Natural killer cell (primary cell): ENCODE results near the gene PNMA1. TPM values are rescaled to one million over a fixed set of nuclear protein-coding genes. Genes with fewer than 3 reads are reported as not detected.

ENCODE experiments used
- ATAC-seq, 3 donors: fragments of 150-1000 bp in 2 of 3; fragments of 200-7000 bp in 1 of 3; cut with Tn5 transposase; 1 replicate in 1 of 3; 2 replicates in 2 of 3; pipeline ENCODE4 v1.10.0; 2021; ENCODE audit warnings: mild to moderate bottlenecking in 2 of 3, moderate library complexity in 2 of 3
- DNase-seq, 2 donors: peaks; one replicate each; pipeline versions ENCODE4 v3.0.0 to v3.0.0-alpha.2; 2013 to 2021; ENCODE audit warnings: mixed read lengths in 1 of 2
- H3K27ac ChIP-seq: one replicate; pipeline ENCODE4 v1.5.1; 2013; ENCODE audit warnings: mild to moderate bottlenecking, low read length
- H3K27me3 ChIP-seq: one replicate; pipeline ENCODE4 v1.6.1; 2013; ENCODE audit warnings: low read length; ENCODE audit not compliant: control insufficient read depth, insufficient read depth
- H3K36me3 ChIP-seq: one replicate; pipeline ENCODE4 v1.6.1; 2013; ENCODE audit warnings: low read length; ENCODE audit not compliant: control insufficient read depth, insufficient read depth
- H3K4me1 ChIP-seq: one replicate; pipeline ENCODE4 v1.6.1; 2013; ENCODE audit warnings: low read length; ENCODE audit not compliant: control insufficient read depth, insufficient read depth
- H3K4me3 ChIP-seq: one replicate; pipeline ENCODE4 v1.5.1; 2013; ENCODE audit warnings: low read length
- H3K9me3 ChIP-seq: one replicate; pipeline ENCODE4 v1.6.1; 2013; ENCODE audit warnings: low read length; ENCODE audit not compliant: control insufficient read depth, insufficient read depth
- H3K27ac Mint-ChIP-seq, 2 donors: one replicate each; pipeline ENCODE4 v1.8.0; 2022; ENCODE audit warnings: mild to moderate bottlenecking in 2 of 2, mixed read lengths in 2 of 2, moderate library complexity in 1 of 2
- H3K27me3 Mint-ChIP-seq, 2 donors: one replicate each; pipeline ENCODE4 v1.8.0; 2022; ENCODE audit warnings: low read depth in 2 of 2, mixed read lengths in 2 of 2
- H3K36me3 Mint-ChIP-seq: one replicate; pipeline ENCODE4 v1.8.0; 2022; ENCODE audit warnings: mixed read lengths
- H3K4me1 Mint-ChIP-seq, 2 donors: one replicate each; pipeline ENCODE4 v1.8.0; 2022; ENCODE audit warnings: mixed read lengths in 2 of 2
- H3K4me3 Mint-ChIP-seq: one replicate; pipeline ENCODE4 v1.8.0; 2022; ENCODE audit warnings: mild to moderate bottlenecking, moderate library complexity, mixed read lengths
- H3K9me3 Mint-ChIP-seq, 2 donors: one replicate each; pipeline ENCODE4 v1.8.0; 2022; ENCODE audit warnings: mixed read lengths in 2 of 2
- CTCF ChIP-seq: fragments of 200-600 bp; IDR thresholded peaks from one replicate; pipeline ENCODE4 v1.8.0; 2022; ENCODE audit warnings: antibody characterized with exemption
- WGBS: methylation state at CpG from one replicate; pipeline ENCODE4 v1.1.7; 2013; ENCODE audit warnings: missing lambda C conversion rate; ENCODE audit not compliant: insufficient coverage; 5-methylcytosine and 5-hydroxymethylcytosine counted together
- intact Hi-C: fragments of 100-400 bp; cut with micrococcal nuclease; formaldehyde crosslinking; loops from one replicate; pipeline ENCODE4 v1.14.2; 2022
- total RNA-seq, 4 donors: library from RNA; stranded (reverse); fragments of 120-200 nt in 1 of 4; gene quantifications; one replicate each; pipeline versions ENCODE4 v1.2.3 to v1.2.4, GENCODE V29; 2013 to 2022

Gene PNMA1
- total RNA-seq, 3 donors from 2014 or later (not counting 1 experiment from before 2014, with no cell fraction given), result 26.0 to 32.3 (median 28.9) TPM

GRCh38 chr14:73757381-73757780 is 43.2 kb upstream of the PNMA1 start:
- Histone ChIP-seq H3K4me1 (peaks cover 88% of the 10 kb centered on the region), H3K4me3 (no peak overlapping the region), H3K27me3 (no peaks in the 10 kb centered on the region), H3K36me3 (no peaks in the 10 kb centered on the region), H3K9me3 (no peaks in the 10 kb centered on the region), H3K27ac (peak overlapping the region; percentile 80)
- Mint-ChIP-seq H3K4me3 (peak overlapping the region; percentile 70), H3K9me3 (no peaks in the 10 kb centered on the region), H3K36me3 (no peaks in the 10 kb centered on the region), H3K27ac (peak overlapping the region; percentile 92 to 96), H3K4me1 (peaks cover 81 to 92% of the 10 kb centered on the region in 2 donors), H3K27me3 (no peaks in the 10 kb centered on the region)
- no peak for TF ChIP-seq CTCF
- peak in 1 of 2 donors; percentile 61 for DNase-seq
- no CpG with 5 or more reads among the region's 1 CpG for WGBS
- ATAC-seq, result no peak
- intact Hi-C loops, result loop anchor here (5.0 kb wide), 1 partner anchor 115 kb away; the partner anchor contains the start of gene DNAL1

GRCh38 chr14:73755434-73756014 is 41.3 kb upstream of the PNMA1 start:
- Mint-ChIP-seq H3K9me3 (no peaks in the 10 kb centered on the region), H3K27ac (peak overlapping the region; percentile 92 to 96), H3K36me3 (no peaks in the 10 kb centered on the region), H3K27me3 (no peaks in the 10 kb centered on the region), H3K4me3 (peak overlapping the region; percentile 70), H3K4me1 (peaks cover 82 to 94% of the 10 kb centered on the region in 2 donors)
- WGBS, result 12% methylated on average over 5 of the region's 5 CpGs
- ATAC-seq (no peak), DNase-seq (peak in 1 of 2 donors; percentile 64)
- Histone ChIP-seq H3K36me3 (no peaks in the 10 kb centered on the region), H3K4me3 (no peak overlapping the region), H3K27me3 (no peaks in the 10 kb centered on the region), H3K4me1 (peaks cover 88% of the 10 kb centered on the region), H3K27ac (peak overlapping the region; percentile 67), H3K9me3 (no peaks in the 10 kb centered on the region)
- intact Hi-C loops, result loop anchor here (5.0 kb wide), 1 partner anchor 113 kb away; the partner anchor contains the start of gene DNAL1
- no peak for TF ChIP-seq CTCF

- TF ChIP-seq CTCF, result no peak
- H3K4me3 ChIP-seq, result peak overlapping the region; percentile 12
- no peaks in the 10 kb centered on the region for H3K9me3 ChIP-seq
- peaks cover 92% of the 10 kb centered on the region for H3K4me1 ChIP-seq
- Mint-ChIP-seq H3K9me3 (no peaks in the 10 kb centered on the region), H3K27me3 (no peaks in the 10 kb centered on the region), H3K27ac (peak overlapping the region; percentile 92 to 96), H3K4me1 (peaks cover 82 to 94% of the 10 kb centered on the region in 2 donors), H3K4me3 (peak overlapping the region; percentile 70), H3K36me3 (no peaks in the 10 kb centered on the region)
- ATAC-seq, result no peak
- DNase-seq, result peak in 1 of 2 donors; percentile 33
- WGBS, result 26% methylated on average over 8 of the region's 8 CpGs
- peak overlapping the region; percentile 67 for H3K27ac ChIP-seq
- intact Hi-C loops, result loop anchor here (5.0 kb wide), 2 partner anchors 113 to 132 kb away; partner anchors contain the start of genes DNAL1 and ZNF410
- no peaks in the 10 kb centered on the region for H3K27me3 ChIP-seq
- no peaks in the 10 kb centered on the region for H3K36me3 ChIP-seq
Observed at GRCh38 chr14:73754911-73755360, 40.8 kb upstream of the PNMA1 start.
